HEK293 (cell line): Measurements from ENCODE around the gene ANAPC10.

Source experiments
- CTCF ChIA-PET: fragments of 350-600 bp; formaldehyde crosslinking; extraction: SDS; loops from one replicate; lab custom pipeline; 2021; ENCODE audit warnings: antibody characterized with exemption; lab: Yijun Ruan, JAX
- POLR2A ChIA-PET: fragments of 300-600 bp; formaldehyde crosslinking; extraction: SDS; loops from one replicate; lab custom pipeline; 2020; ENCODE audit warnings: antibody characterized with exemption, inconsistent platforms; lab: Yijun Ruan, JAX
- H3K27ac ChIP-seq: fragments of 200-500 bp; sonication (Bioruptor generic); 2 replicates; pipeline ENCODE4 v1.5.1; 2014; ENCODE audit warnings: low read depth, low read length, control low read depth, inconsistent platforms; ENCODE audit errors: extremely low read depth
- H3K36me3 ChIP-seq, 2 experiments: fragments of 200-500 bp in 1 of 2; sonication (Bioruptor generic) in 1 of 2; 1 replicate in 1 of 2; 2 replicates in 1 of 2; pipeline ENCODE4 v1.5.1; 2014 to 2017; ENCODE audit warnings: inconsistent platforms in 2 of 2, low read length in 2 of 2; ENCODE audit not compliant: control insufficient read depth in 2 of 2, insufficient read depth in 1 of 2
- H3K4me1 ChIP-seq: fragments of 200-500 bp; sonication (Bioruptor generic); 2 replicates; pipeline ENCODE4 v1.5.1; 2014; ENCODE audit warnings: mild to moderate bottlenecking, low read length, inconsistent platforms; ENCODE audit not compliant: control insufficient read depth, insufficient read depth
- H3K4me3 ChIP-seq: 2 replicates; pipeline ENCODE4 v1.5.1; 2011; ENCODE audit warnings: low read depth, mild to moderate bottlenecking, control low read depth, low read length, moderate library complexity
- H3K9me3 ChIP-seq: fragments of 200-500 bp; sonication (Bioruptor generic); 2 replicates; pipeline ENCODE4 v1.5.1; 2014; ENCODE audit warnings: low read depth, low read length, inconsistent platforms; ENCODE audit not compliant: control insufficient read depth, insufficient read depth
- EGR2 ChIP-seq: fragments of 450-650 bp; formaldehyde crosslinking; IDR thresholded peaks from 2 replicates; pipeline ENCODE4 v1.5.1; 2016; ENCODE audit warnings: low read depth, missing biosample characterization, missing genetic modification characterization
- HOXC10 ChIP-seq: sonication (generic); formaldehyde crosslinking; IDR thresholded peaks from 2 replicates; pipeline ENCODE4 v1.8.1; 2023; ENCODE audit warnings: mild to moderate bottlenecking, missing genetic modification reagents
- IKZF3 ChIP-seq: fragments of 450-650 bp; IDR thresholded peaks from 2 replicates; pipeline ENCODE4 v1.5.0; 2018; ENCODE audit warnings: missing biosample characterization, mild to moderate bottlenecking, missing genetic modification characterization, moderate library complexity
- KLF8 ChIP-seq: fragments of 450-650 bp; formaldehyde crosslinking; IDR thresholded peaks from 2 replicates; pipeline ENCODE4 v1.5.1; 2016; ENCODE audit warnings: missing biosample characterization, missing genetic modification characterization
- MEIS1 ChIP-seq: sonication (generic); formaldehyde crosslinking; IDR thresholded peaks from 2 replicates; pipeline ENCODE4 v1.8.1; 2022; ENCODE audit warnings: missing genetic modification reagents, mild to moderate bottlenecking, borderline replicate concordance
- OVOL3 ChIP-seq: fragments of 450-650 bp; formaldehyde crosslinking; IDR thresholded peaks from 2 replicates; pipeline ENCODE4 v1.5.1; 2016; ENCODE audit warnings: missing biosample characterization, missing genetic modification characterization
- SP2 ChIP-seq: fragments of 450-650 bp; formaldehyde crosslinking; IDR thresholded peaks from 2 replicates; pipeline ENCODE4 v1.5.1; 2016; ENCODE audit warnings: missing biosample characterization, missing genetic modification characterization
- ZBTB11 ChIP-seq: fragments of 450-650 bp; formaldehyde crosslinking; conservative IDR thresholded peaks from 2 replicates; pipeline ENCODE4 v1.5.1; 2016; ENCODE audit warnings: low read depth, missing biosample characterization, missing genetic modification characterization
- ZBTB44 ChIP-seq: fragments of 450-650 bp; IDR thresholded peaks from 2 replicates; pipeline ENCODE4 v1.5.1; 2018; ENCODE audit warnings: missing biosample characterization, mild to moderate bottlenecking, missing genetic modification characterization
- ZEB2 ChIP-seq: fragments of 450-650 bp; formaldehyde crosslinking; IDR thresholded peaks from 2 replicates; pipeline ENCODE4 v1.5.1; 2016; ENCODE audit warnings: missing biosample characterization, missing genetic modification characterization
- ZFP41 ChIP-seq: fragments of 450-650 bp; formaldehyde crosslinking; IDR thresholded peaks from 2 replicates; pipeline ENCODE4 v1.5.1; 2016; ENCODE audit warnings: missing biosample characterization, missing genetic modification characterization, borderline replicate concordance
- ZNF140 ChIP-seq: fragments of 450-650 bp; formaldehyde crosslinking; IDR thresholded peaks from 2 replicates; pipeline ENCODE4 v1.5.1; 2016; ENCODE audit warnings: missing biosample characterization, missing genetic modification characterization
- ZNF169 ChIP-seq: fragments of 450-650 bp; formaldehyde crosslinking; IDR thresholded peaks from 2 replicates; pipeline ENCODE4 v1.5.1; 2016; ENCODE audit warnings: missing biosample characterization, missing genetic modification characterization
- ZNF214 ChIP-seq: fragments of 450-650 bp; formaldehyde crosslinking; IDR thresholded peaks from 2 replicates; pipeline ENCODE4 v1.5.1; 2017; ENCODE audit warnings: missing biosample characterization, mild to moderate bottlenecking, missing genetic modification characterization, borderline replicate concordance
- ZNF239 ChIP-seq: fragments of 450-650 bp; formaldehyde crosslinking; IDR thresholded peaks from 2 replicates; pipeline ENCODE4 v1.5.1; 2016; ENCODE audit warnings: missing biosample characterization, missing genetic modification characterization
- ZNF24 ChIP-seq: fragments of 450-650 bp; formaldehyde crosslinking; IDR thresholded peaks from 2 replicates; pipeline ENCODE4 v1.5.1; 2016; ENCODE audit warnings: missing biosample characterization, missing genetic modification characterization
- ZNF292 ChIP-seq: fragments of 450-650 bp; formaldehyde crosslinking; IDR thresholded peaks from 2 replicates; pipeline ENCODE4 v1.5.1; 2016; ENCODE audit warnings: low read depth, missing biosample characterization, missing genetic modification characterization, borderline replicate concordance
- ZNF311 ChIP-seq: fragments of 450-650 bp; formaldehyde crosslinking; IDR thresholded peaks from 2 replicates; pipeline ENCODE4 v1.5.1; 2017; ENCODE audit warnings: missing biosample characterization, missing genetic modification characterization, borderline replicate concordance
- ZNF501 ChIP-seq: fragments of 450-650 bp; formaldehyde crosslinking; IDR thresholded peaks from 2 replicates; pipeline ENCODE4 v1.5.1; 2016; ENCODE audit warnings: missing biosample characterization, missing genetic modification characterization
- ZNF510 ChIP-seq: fragments of 450-650 bp; formaldehyde crosslinking; IDR thresholded peaks from 2 replicates; pipeline ENCODE4 v1.5.1; 2018; ENCODE audit warnings: mild to moderate bottlenecking, missing genetic modification characterization, missing biosample characterization; ENCODE audit not compliant: insufficient replicate concordance
- ZNF530 ChIP-seq: fragments of 450-650 bp; formaldehyde crosslinking; IDR thresholded peaks from 2 replicates; pipeline ENCODE4 v1.5.1; 2016; ENCODE audit warnings: low read depth, missing biosample characterization, missing genetic modification characterization
- ZNF571 ChIP-seq: fragments of 450-650 bp; formaldehyde crosslinking; IDR thresholded peaks from 2 replicates; pipeline ENCODE4 v1.5.0; 2017; ENCODE audit warnings: missing biosample characterization, missing genetic modification characterization
- ZNF596 ChIP-seq: fragments of 450-650 bp; IDR thresholded peaks from 2 replicates; pipeline ENCODE4 v1.5.0; 2018; ENCODE audit warnings: missing biosample characterization, mild to moderate bottlenecking, missing genetic modification characterization, moderate library complexity
- ZNF747 ChIP-seq: fragments of 450-650 bp; formaldehyde crosslinking; IDR thresholded peaks from 2 replicates; pipeline ENCODE4 v1.5.1; 2016; ENCODE audit warnings: missing biosample characterization, missing genetic modification characterization
- ZNF768 ChIP-seq: fragments of 450-650 bp; formaldehyde crosslinking; IDR thresholded peaks from 2 replicates; pipeline ENCODE4 v1.5.1; 2018; ENCODE audit warnings: missing biosample characterization, mild to moderate bottlenecking, missing genetic modification characterization
- TF ChIP-seq, protein P1 (sequence below): fragments of 450-650 bp; IDR thresholded peaks from 2 replicates; pipeline ENCODE4 v1.5.1; 2018; ENCODE audit warnings: missing biosample characterization, missing genetic modification characterization
- TF ChIP-seq, protein P2 (sequence below): fragments of 450-650 bp; formaldehyde crosslinking; IDR thresholded peaks from 2 replicates; pipeline ENCODE4 v1.5.1; 2016; ENCODE audit warnings: missing biosample characterization, missing genetic modification characterization

The ANAPC10 gene

DNA sequence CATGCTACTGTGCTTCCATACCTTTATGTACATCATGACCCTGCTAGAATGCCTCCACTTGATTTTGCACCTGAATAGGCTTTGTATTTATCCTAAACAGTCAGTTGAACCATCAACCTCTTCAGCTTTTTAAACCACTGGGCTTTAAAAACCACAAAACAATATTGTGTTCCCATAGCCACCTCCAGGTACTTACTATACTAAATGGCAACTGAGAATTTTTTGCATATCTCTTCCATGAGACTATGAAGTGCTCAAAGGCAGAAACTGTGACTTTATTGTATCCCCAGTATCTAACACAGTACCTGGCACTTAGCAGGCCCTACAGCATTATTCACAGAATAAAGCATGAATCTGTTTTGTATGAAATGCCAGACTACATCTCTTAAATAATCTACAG, 39.7 kb downstream of the ANAPC10 start:
- Histone ChIP-seq H3K9me3 (no peaks in the 10 kb centered on the region), H3K4me3 (no peak overlapping the region), H3K36me3 (peaks cover 0 to 5% of the 10 kb centered on the region in 2 experiments; a peak in 1 of 3 replicates), H3K4me1 (no peaks in the 10 kb centered on the region), H3K27ac (no peak overlapping the region)
- ChIA-PET POLR2A (no interaction called here), CTCF (interaction anchor here (1.4 kb wide), 1 partner anchor 883 kb away, joined by 3 read pairs; no protein-coding TSS in a partner anchor)
- TF ChIP-seq ZNF596 (tag by site-specific recombination) (no peak), HOXC10 (CRISPR knock-in tag) (no peak), SP2 (tag by site-specific recombination) (no peak), ZNF311 (tag by site-specific recombination) (no peak), ZNF292 (no peak), EGR2 (tag by site-specific recombination) (no peak), IKZF3 (no peak), MEIS1 (CRISPR knock-in tag) (no peak), ZBTB11 (tag by site-specific recombination) (no peak), ZNF140 (no peak)
- TF ChIP-seq, protein P1, sequence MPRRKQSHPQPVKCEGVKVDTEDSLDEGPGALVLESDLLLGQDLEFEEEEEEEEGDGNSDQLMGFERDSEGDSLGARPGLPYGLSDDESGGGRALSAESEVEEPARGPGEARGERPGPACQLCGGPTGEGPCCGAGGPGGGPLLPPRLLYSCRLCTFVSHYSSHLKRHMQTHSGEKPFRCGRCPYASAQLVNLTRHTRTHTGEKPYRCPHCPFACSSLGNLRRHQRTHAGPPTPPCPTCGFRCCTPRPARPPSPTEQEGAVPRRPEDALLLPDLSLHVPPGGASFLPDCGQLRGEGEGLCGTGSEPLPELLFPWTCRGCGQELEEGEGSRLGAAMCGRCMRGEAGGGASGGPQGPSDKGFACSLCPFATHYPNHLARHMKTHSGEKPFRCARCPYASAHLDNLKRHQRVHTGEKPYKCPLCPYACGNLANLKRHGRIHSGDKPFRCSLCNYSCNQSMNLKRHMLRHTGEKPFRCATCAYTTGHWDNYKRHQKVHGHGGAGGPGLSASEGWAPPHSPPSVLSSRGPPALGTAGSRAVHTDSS (tag by site-specific recombination): no peak
- TF ChIP-seq, protein P2, sequence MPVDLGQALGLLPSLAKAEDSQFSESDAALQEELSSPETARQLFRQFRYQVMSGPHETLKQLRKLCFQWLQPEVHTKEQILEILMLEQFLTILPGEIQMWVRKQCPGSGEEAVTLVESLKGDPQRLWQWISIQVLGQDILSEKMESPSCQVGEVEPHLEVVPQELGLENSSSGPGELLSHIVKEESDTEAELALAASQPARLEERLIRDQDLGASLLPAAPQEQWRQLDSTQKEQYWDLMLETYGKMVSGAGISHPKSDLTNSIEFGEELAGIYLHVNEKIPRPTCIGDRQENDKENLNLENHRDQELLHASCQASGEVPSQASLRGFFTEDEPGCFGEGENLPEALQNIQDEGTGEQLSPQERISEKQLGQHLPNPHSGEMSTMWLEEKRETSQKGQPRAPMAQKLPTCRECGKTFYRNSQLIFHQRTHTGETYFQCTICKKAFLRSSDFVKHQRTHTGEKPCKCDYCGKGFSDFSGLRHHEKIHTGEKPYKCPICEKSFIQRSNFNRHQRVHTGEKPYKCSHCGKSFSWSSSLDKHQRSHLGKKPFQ (tag by site-specific recombination): no peak

DNA sequence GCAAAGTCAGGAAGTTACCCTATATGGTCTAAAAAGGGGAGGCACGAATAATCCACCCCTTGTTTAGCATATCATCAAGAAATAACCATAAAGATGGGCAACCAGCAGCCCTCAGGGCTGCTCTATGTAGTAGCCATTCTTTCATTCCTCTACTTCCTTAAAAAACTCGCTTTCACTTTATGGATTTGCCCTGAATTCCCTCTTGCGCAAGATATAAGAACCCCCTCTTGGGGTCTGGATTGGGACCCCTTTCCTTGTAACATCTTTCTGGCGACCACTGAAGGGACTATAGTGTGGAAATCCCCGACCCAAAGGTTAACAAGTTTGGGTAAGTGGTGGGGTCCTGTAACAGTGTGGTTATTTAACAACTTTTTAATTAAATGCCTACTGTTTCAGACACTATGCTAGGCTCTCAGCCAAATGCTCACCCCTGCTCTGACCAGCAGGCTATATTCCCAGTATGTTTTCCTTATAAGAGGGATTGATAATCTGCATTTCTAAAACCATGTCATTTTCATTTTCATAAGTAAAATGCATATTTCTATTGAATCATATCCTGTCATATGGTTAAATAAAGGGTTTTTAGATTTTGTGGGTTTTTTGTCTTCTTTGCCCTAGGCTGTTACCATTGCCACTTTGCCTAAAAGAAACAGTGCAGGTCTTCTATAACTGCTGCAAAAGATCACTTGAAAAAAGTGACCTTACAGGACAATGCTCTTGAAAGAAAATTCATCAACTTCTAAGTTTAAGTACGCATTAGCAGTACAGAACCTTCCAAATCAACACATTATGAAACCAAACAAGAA, 41.5 kb downstream of the ANAPC10 start:
- Histone ChIP-seq H3K4me1 (no peaks in the 10 kb centered on the region), H3K4me3 (no peak overlapping the region), H3K9me3 (no peaks in the 10 kb centered on the region), H3K27ac (no peak overlapping the region), H3K36me3 (no peaks in the 10 kb centered on the region)
- CTCF ChIA-PET: no interaction called here
- POLR2A ChIA-PET: no interaction called here
- TF ChIP-seq ZNF510 (tag by site-specific recombination): no peak
- no peak for TF ChIP-seq ZNF571 (tag by site-specific recombination)
- TF ChIP-seq ZNF24 (tag by site-specific recombination): no peak
- TF ChIP-seq KLF8 (tag by site-specific recombination): no peak
- TF ChIP-seq ZNF530 (tag by site-specific recombination): no peak
- TF ChIP-seq ZNF239 (tag by site-specific recombination): no peak
- TF ChIP-seq ZNF747 (tag by site-specific recombination): no peak
- TF ChIP-seq ZNF768 (tag by site-specific recombination): no peak
- no peak for TF ChIP-seq ZNF169 (tag by site-specific recombination)
- TF ChIP-seq ZEB2 (tag by site-specific recombination): no peak
- TF ChIP-seq OVOL3 (tag by site-specific recombination): no peak
- no peak for TF ChIP-seq ZBTB44 (tag by site-specific recombination)
- TF ChIP-seq ZFP41 (tag by site-specific recombination): no peak
- no peak for TF ChIP-seq ZNF501 (tag by site-specific recombination)
- no peak for TF ChIP-seq ZNF214 (tag by site-specific recombination)
